Measurements from ENCODE around the gene FRMPD4. TPM values are rescaled to one million over a fixed set of nuclear protein-coding genes. Genes with fewer than 3 reads are reported as not detected.
"Not testable (repeated sequence)": the region's sequence is repeated elsewhere in the genome, so short reads cannot be mapped to it uniquely, and the experiment has no call there.

FRMPD4 gene
- total RNA-seq, 2 donors from 2014 or later = 0.02 to 0.35 TPM

DNA sequence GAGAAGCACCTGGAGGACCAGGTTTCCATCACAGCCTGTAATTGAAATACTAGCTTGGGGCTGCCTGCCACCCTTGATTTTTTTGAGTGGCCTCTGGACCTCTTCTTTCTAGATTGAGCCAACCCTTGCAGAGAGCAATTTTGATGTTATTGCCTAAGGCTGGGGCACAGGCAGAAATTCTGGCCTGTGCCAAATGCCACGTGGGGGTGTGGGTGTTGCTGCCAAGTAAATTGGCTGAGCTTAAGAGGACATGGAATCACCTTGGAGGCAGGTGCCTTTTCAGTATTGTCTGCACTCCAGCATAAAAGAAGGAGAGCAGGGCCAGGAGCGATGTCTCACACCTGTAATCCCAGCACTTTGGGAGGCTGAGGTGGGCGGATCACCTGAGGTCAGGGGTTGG is 366.9 kb downstream of the FRMPD4 start:
- Histone ChIP-seq H3K27ac (no peak overlapping the region), H3K9me3 (no peaks in the 10 kb centered on the region), H3K36me3 (no peaks in the 10 kb centered on the region), H3K4me1 (no peaks in the 10 kb centered on the region), H3K27me3 (no peaks in the 10 kb centered on the region), H3K9ac (ENCODE audit: low read depth in 2 of 2, low read length in 2 of 2) (no peak overlapping the region), H3K4me3 (no peak overlapping the region)
- intact Hi-C loops (cut with DNase I) = no loop called here
- TF ChIP-seq, protein P1, sequence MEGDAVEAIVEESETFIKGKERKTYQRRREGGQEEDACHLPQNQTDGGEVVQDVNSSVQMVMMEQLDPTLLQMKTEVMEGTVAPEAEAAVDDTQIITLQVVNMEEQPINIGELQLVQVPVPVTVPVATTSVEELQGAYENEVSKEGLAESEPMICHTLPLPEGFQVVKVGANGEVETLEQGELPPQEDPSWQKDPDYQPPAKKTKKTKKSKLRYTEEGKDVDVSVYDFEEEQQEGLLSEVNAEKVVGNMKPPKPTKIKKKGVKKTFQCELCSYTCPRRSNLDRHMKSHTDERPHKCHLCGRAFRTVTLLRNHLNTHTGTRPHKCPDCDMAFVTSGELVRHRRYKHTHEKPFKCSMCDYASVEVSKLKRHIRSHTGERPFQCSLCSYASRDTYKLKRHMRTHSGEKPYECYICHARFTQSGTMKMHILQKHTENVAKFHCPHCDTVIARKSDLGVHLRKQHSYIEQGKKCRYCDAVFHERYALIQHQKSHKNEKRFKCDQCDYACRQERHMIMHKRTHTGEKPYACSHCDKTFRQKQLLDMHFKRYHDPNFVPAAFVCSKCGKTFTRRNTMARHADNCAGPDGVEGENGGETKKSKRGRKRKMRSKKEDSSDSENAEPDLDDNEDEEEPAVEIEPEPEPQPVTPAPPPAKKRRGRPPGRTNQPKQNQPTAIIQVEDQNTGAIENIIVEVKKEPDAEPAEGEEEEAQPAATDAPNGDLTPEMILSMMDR (IDR thresholded peaks at IDR 0.05) = no peak
- no peak for DNase-seq

DNA sequence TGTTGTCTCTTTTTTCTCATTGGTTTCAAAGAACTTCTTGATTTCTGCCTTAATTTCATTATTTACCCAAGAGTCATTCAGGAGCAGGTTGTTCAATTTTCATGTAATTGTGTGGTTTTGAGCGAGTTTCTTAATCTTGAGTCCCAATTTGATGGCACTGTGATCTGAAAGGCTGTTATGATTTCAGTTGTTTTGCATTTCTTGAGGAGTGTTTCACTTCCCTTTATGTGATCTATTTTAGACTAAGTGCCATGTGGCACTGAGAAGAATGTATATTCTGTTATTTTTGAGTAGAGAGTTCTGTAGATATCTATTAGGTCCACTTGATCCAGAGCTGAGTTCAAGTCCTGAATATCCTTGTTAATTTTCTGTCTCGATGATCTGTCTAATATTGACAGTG is 377.1 kb downstream of the FRMPD4 start:
- H3K36me3 ChIP-seq; H3K4me3 ChIP-seq; H3K4me1 ChIP-seq; DNase-seq; H3K9me3 ChIP-seq; H3K9ac ChIP-seq (ENCODE audit: low read depth in 2 of 2, low read length in 2 of 2); H3K27me3 ChIP-seq; intact Hi-C loops (cut with DNase I); H3K27ac ChIP-seq: not testable (repeated sequence)

DNA sequence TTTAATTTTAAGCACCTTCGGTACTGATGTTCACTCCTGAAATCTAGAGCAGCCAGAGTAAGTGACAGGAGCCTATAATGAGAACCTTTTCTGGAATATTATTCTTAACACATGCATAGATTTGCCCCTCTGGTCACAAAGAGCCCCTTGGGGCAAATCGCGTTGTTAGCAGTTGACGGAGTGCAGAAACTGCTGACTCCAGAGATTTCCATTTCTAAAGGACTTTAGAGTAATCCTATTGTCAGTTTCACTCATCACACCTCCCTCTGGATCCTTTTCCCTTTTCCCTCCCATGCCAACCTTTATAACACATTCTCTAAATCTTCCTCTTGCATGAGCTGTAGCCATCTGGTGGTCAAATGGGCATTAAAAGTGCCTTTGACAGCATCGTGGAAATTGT is 388.0 kb downstream of the FRMPD4 start:
- Histone ChIP-seq H3K36me3 (no peaks in the 10 kb centered on the region), H3K27ac (no peak overlapping the region), H3K9me3 (no peaks in the 10 kb centered on the region), H3K9ac (ENCODE audit: low read depth in 2 of 2, low read length in 2 of 2) (no peak overlapping the region), H3K4me1 (no peaks in the 10 kb centered on the region), H3K27me3 (no peaks in the 10 kb centered on the region), H3K4me3 (no peak overlapping the region)
- TF ChIP-seq, protein P1 (IDR thresholded peaks at IDR 0.05) = no peak
- DNase-seq = no peak
- intact Hi-C loops (cut with DNase I) = no loop called here

DNA sequence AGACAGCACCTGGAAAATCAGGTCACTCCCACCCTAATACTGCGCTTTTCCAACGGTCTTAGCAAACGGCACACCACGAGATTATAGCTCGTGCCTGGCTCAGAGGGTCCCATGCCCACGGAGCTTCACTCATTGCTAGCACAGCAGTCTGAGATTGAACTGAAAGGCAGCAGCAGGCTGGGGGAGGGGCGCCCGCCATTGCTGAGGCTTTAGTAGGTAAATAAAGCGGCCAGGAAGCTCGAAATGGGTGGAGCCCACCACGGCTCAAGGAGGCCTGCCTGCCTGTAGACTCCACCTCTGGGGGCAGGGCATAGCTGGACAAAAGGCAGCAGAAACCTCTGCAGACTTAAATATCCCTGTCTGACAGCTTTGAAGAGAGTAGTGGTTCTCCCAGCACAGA is 399.8 kb downstream of the FRMPD4 start:
- intact Hi-C loops (cut with DNase I); H3K4me3 ChIP-seq; H3K4me1 ChIP-seq; H3K27me3 ChIP-seq; H3K9ac ChIP-seq (ENCODE audit: low read depth in 2 of 2, low read length in 2 of 2); H3K27ac ChIP-seq; DNase-seq; H3K9me3 ChIP-seq; H3K36me3 ChIP-seq: not testable (repeated sequence)

DNA sequence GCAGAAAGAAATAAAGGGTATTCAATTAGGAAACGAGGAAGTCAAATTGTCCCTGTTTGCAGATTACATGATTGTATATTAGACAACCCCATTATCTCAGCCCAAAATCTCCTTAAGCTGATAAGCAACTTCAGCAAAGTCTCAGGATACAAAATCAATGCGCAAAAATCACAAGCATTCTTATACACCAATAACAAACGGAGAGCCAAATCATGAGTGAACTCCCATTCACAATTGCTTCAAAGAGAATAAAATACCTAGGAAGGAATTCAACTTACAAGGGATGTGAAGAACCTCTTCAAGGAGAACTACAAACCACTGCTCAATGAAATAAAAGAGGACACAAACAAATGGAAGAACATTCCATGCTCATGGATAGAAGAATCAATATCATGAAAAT is 404.0 kb downstream of the FRMPD4 start:
- H3K9me3 ChIP-seq; DNase-seq; H3K27ac ChIP-seq; H3K4me3 ChIP-seq; H3K4me1 ChIP-seq; intact Hi-C loops (cut with DNase I); H3K36me3 ChIP-seq; H3K9ac ChIP-seq (ENCODE audit: low read depth in 2 of 2, low read length in 2 of 2); H3K27me3 ChIP-seq: not testable (repeated sequence)

DNA sequence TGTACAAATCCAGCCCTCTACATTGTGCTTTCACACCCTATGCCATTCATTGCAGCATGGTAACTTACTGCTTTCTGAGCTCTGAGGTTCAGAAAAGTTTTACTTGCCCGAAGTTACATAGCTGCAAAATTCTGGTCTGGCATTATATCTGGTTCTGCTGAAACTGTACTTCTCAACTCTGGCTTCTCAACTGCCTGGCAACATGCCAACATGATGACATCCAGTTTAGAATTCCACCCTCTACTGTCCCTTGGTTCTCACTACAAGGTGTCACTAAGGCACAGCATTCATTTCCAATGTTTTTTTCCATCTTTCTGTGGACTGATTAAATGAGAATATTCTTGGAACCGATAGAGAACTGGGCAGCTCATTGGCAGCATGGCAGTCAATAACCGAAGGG is 410.1 kb downstream of the FRMPD4 start:
- no peak overlapping the region for H3K27ac ChIP-seq
- DNase-seq = no peak
- no peak overlapping the region for H3K4me3 ChIP-seq
- H3K36me3 ChIP-seq = no peaks in the 10 kb centered on the region
- no peaks in the 10 kb centered on the region for H3K27me3 ChIP-seq
- TF ChIP-seq, protein P1 (IDR thresholded peaks at IDR 0.05) = no peak
- H3K9ac ChIP-seq (ENCODE audit: low read depth in 2 of 2, low read length in 2 of 2) = no peak overlapping the region
- no peaks in the 10 kb centered on the region for H3K9me3 ChIP-seq
- no peaks in the 10 kb centered on the region for H3K4me1 ChIP-seq
- intact Hi-C loops (cut with DNase I) = no loop called here

DNA sequence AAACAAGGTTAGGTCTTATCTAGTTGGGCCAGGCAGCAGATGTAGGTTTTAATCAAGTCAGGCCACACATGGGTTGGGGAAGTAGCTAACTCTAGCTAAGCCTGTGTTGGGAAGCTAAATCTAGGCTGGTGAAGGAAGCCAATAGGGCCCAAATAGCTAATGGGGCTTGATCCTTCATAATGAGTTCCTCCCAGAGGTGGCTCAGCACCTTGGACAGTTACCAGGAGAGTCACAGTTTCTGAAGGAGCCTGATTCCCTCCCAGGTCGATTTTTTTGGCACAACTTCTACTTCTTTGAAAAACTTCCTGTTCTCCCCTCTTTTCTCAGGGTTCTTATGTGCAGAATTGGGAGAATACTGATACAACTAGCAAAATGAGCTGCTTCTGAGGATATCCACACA is 410.5 kb downstream of the FRMPD4 start:
- Histone ChIP-seq H3K36me3 (no peaks in the 10 kb centered on the region), H3K27me3 (no peaks in the 10 kb centered on the region), H3K27ac (no peak overlapping the region), H3K4me3 (no peak overlapping the region), H3K9ac (ENCODE audit: low read depth in 2 of 2, low read length in 2 of 2) (no peak overlapping the region), H3K9me3 (no peaks in the 10 kb centered on the region), H3K4me1 (no peaks in the 10 kb centered on the region)
- TF ChIP-seq, protein P1 (IDR thresholded peaks at IDR 0.05) = no peak
- no peak for DNase-seq
- intact Hi-C loops (cut with DNase I) = no loop called here
